M059J (cell line): ENCODE data around the gene LCNL1. TPM values are rescaled to one million over a fixed set of nuclear protein-coding genes. Genes with fewer than 3 reads are reported as not detected.

Experiments used
- total RNA-seq: library from RNA; depleted of rRNA; stranded (reverse); fragments of >200 nt; shearing (Covaris generic); gene quantifications from 2 replicates; pipeline ENCODE4 v1.2.3, GENCODE V29; 2014; rRNA removed

LCNL1 gene
- total RNA-seq, 1 experiment from 2014 or later: not detected

Other genes starting within 250 kb of the LCNL1 start
- not detected in 2 replicates for gene LCN10, start 240.1 kb upstream of the LCNL1 start, total RNA-seq
- gene LCN6, start 234.5 kb upstream of the LCNL1 start, total RNA-seq: not detected in 2 replicates
- not detected in 2 replicates for gene LCN8, start 224.8 kb upstream of the LCNL1 start, total RNA-seq
- not detected in 2 replicates for gene LCN15, start 218.5 kb upstream of the LCNL1 start, total RNA-seq
- gene TMEM141, start 191.6 kb upstream of the LCNL1 start, total RNA-seq: 63.0 and 84.8 TPM in 2 replicates
- gene CCDC183, start 186.7 kb upstream of the LCNL1 start, total RNA-seq: not detected in 2 replicates
- 55.9 and 75.4 TPM in 2 replicates for gene RABL6, start 175.0 kb upstream of the LCNL1 start, total RNA-seq
- gene AJM1, start 140.5 kb upstream of the LCNL1 start, total RNA-seq: 0.15 and 1.1 TPM in 2 replicates
- 81.2 and 95.3 TPM in 2 replicates for gene PHPT1, start 133.6 kb upstream of the LCNL1 start, total RNA-seq
- gene MAMDC4, start 130.6 kb upstream of the LCNL1 start, total RNA-seq: 0.44 TPM in 1 of 2 replicates, not detected in the other
- 567 and 587 TPM in 2 replicates for gene EDF1, start 116.7 kb upstream of the LCNL1 start, total RNA-seq
- gene TRAF2, start 96.5 kb upstream of the LCNL1 start, total RNA-seq: 13.6 and 26.8 TPM in 2 replicates
- gene FBXW5, start 38.3 kb upstream of the LCNL1 start, total RNA-seq: 78.4 and 117 TPM in 2 replicates
- 0.89 TPM in 1 of 2 replicates, not detected in the other for gene C8G, start 37.8 kb upstream of the LCNL1 start, total RNA-seq
- gene LCN12, start 30.7 kb upstream of the LCNL1 start, total RNA-seq: 1.2 TPM in 1 of 2 replicates, not detected in the other
- not detected in 2 replicates for gene PTGDS, start 5.5 kb upstream of the LCNL1 start, total RNA-seq
- gene PAXX, start 9.4 kb downstream of the LCNL1 start, total RNA-seq: 53.1 and 59.0 TPM in 2 replicates
- 11.0 and 18.9 TPM in 2 replicates for gene CLIC3, start 13.6 kb downstream of the LCNL1 start, total RNA-seq
- gene ABCA2, start 45.2 kb downstream of the LCNL1 start, total RNA-seq: 9.2 and 10.2 TPM in 2 replicates
- not detected in 2 replicates for gene FUT7, start 49.1 kb downstream of the LCNL1 start, total RNA-seq
- gene NPDC1, start 63.2 kb downstream of the LCNL1 start, total RNA-seq: 8.2 and 10.7 TPM in 2 replicates
- gene ENTPD2, start 71.1 kb downstream of the LCNL1 start, total RNA-seq: not detected in 2 replicates
- gene SAPCD2, start 87.6 kb downstream of the LCNL1 start, total RNA-seq: 11.8 and 28.5 TPM in 2 replicates
- gene UAP1L1, start 94.5 kb downstream of the LCNL1 start, total RNA-seq: 6.7 and 12.9 TPM in 2 replicates
- gene MAN1B1, start 104.0 kb downstream of the LCNL1 start, total RNA-seq: 86.8 and 145 TPM in 2 replicates
- 26.8 and 30.0 TPM in 2 replicates for gene DPP7, start 131.7 kb downstream of the LCNL1 start, total RNA-seq
- not detected in 2 replicates for gene GRIN1, start 156.2 kb downstream of the LCNL1 start, total RNA-seq
- gene LRRC26, start 187.1 kb downstream of the LCNL1 start, total RNA-seq: not detected in 2 replicates
- gene TMEM210, start 189.1 kb downstream of the LCNL1 start, total RNA-seq: not detected in 2 replicates
- gene ANAPC2, start 205.6 kb downstream of the LCNL1 start, total RNA-seq: 8.6 and 17.6 TPM in 2 replicates
- 99.7 and 110 TPM in 2 replicates for gene SSNA1, start 205.7 kb downstream of the LCNL1 start, total RNA-seq
- 4.5 and 8.5 TPM in 2 replicates for gene TPRN, start 217.7 kb downstream of the LCNL1 start, total RNA-seq
- 68.2 and 68.9 TPM in 2 replicates for gene TMEM203, start 222.7 kb downstream of the LCNL1 start, total RNA-seq
- gene NDOR1, start 222.7 kb downstream of the LCNL1 start, total RNA-seq: 14.9 and 17.6 TPM in 2 replicates
- 0.39 TPM in 1 of 2 replicates, not detected in the other for gene RNF208, start 239.2 kb downstream of the LCNL1 start, total RNA-seq
- 0.44 and 1.0 TPM in 2 replicates for gene CYSRT1, start 242.2 kb downstream of the LCNL1 start, total RNA-seq
- not detected in 2 replicates for gene RNF224, start 244.5 kb downstream of the LCNL1 start, total RNA-seq
- gene SLC34A3, start 247.9 kb downstream of the LCNL1 start, total RNA-seq: 0.10 TPM in 1 of 2 replicates, not detected in the other